Adrenal gland (tissue), 12 donors: ENCODE data around the gene FAM234A. TPM values are rescaled to one million over a fixed set of nuclear protein-coding genes. Genes with fewer than 3 reads are reported as not detected.

Experiments used
- DNase-seq, 7 donors: peaks; one replicate each; pipeline ENCODE4 v3.0.0-alpha.2; 2019 to 2020
- H3K27ac ChIP-seq, 5 donors: fragments of 200-600 bp; sonication (generic) in 4 of 5; 1 replicate in 3 of 5; 2 replicates in 2 of 5; pipeline versions ENCODE4 v1.5.1 to v1.8.0; 2016 to 2020; ENCODE audit warnings: mild to moderate bottlenecking in 1 of 5
- H3K27me3 ChIP-seq: fragments of 200-600 bp; 2 replicates; pipeline ENCODE4 v1.8.0; 2021
- H3K36me3 ChIP-seq, 2 donors: fragments of 200-600 bp; replicated peaks in 1 of 2; 1 replicate in 1 of 2; 2 replicates in 1 of 2; pipeline versions ENCODE4 v1.5.1 to v1.8.0; 2018 to 2022
- H3K4me1 ChIP-seq, 2 donors: fragments of 200-600 bp; replicated peaks in 1 of 2; 1 replicate in 1 of 2; 2 replicates in 1 of 2; pipeline versions ENCODE4 v1.5.1 to v1.8.0; 2018 to 2021
- H3K4me3 ChIP-seq, 4 donors: fragments of 200-600 bp; sonication (generic) in 3 of 4; one replicate each; pipeline ENCODE4 v1.5.1; 2016 to 2018
- H3K9me3 ChIP-seq, 3 donors: fragments of 200-600 bp; sonication (generic) in 1 of 3; replicated peaks in 1 of 3; 1 replicate in 2 of 3; 2 replicates in 1 of 3; pipeline versions ENCODE4 v1.5.1 to v1.8.0; 2016 to 2021
- CTCF ChIP-seq, 6 experiments: fragments of 450-650 bp in 4 of 6; fragments of 200-600 bp in 2 of 6; sonication (generic) in 1 of 6; IDR thresholded peaks; 1 replicate in 5 of 6; 2 replicates in 1 of 6; pipeline versions ENCODE4 v1.5.1 to v1.8.0; 2016 to 2021; ENCODE audit warnings: antibody characterized with exemption in 6 of 6, mild to moderate bottlenecking in 2 of 6, moderate library complexity in 1 of 6
- POLR2A ChIP-seq, 2 donors: fragments of 450-650 bp; IDR thresholded peaks; one replicate each; pipeline ENCODE4 v1.6.1; 2017; ENCODE audit warnings: antibody characterized with exemption in 2 of 2, mild to moderate bottlenecking in 2 of 2, moderate library complexity in 1 of 2
- WGBS, 4 donors: extraction: QIAGEN DNeasy Blood & Tissue Kit in 2 of 4; methylation state at CpG; one replicate each; pipeline versions ENCODE4 v1.1.5 to v1.1.7; 2013 to 2017; 5-methylcytosine and 5-hydroxymethylcytosine counted together
- intact Hi-C, 2 donors: fragments of 100-400 bp; cut with DNase I; formaldehyde crosslinking; loops; one replicate each; pipeline versions ENCODE4 v1.14.1 to v1.15.0; 2022 to 2023
- polyA plus RNA-seq, 3 donors: library from polyadenylated mRNA; stranded (reverse); fragments of 200-250 nt in 2 of 3; fragments of 350-450 nt in 1 of 3; fragmentation: Illumina TruSeq in 1 of 3; extraction: RNeasy Lipid Tissue Mini Kit (QIAGEN cat#74804) in 1 of 3; gene quantifications; one replicate each; pipeline ENCODE4 v1.2.3, GENCODE V29; 2013 to 2014
- total RNA-seq, 9 donors: library from RNA; depleted of rRNA in 4 of 9; stranded (reverse); fragments of >200 nt in 4 of 9; fragments of 120-200 nt in 1 of 9; fragmentation: NEBNext Ultra II Directional in 1 of 9; extraction: Animal tissue kit (Norgen Biotek cat#: 25700) in 1 of 9; gene quantifications; one replicate each; pipeline versions ENCODE4 v1.1.0 to v1.2.4, GENCODE V29; 2013 to 2023
- donor health status: healthy with polysubstance abuse.
- donor health status: Bipolar disorder and iron deficiency.
- donor health status: DM: yes; HTN: yes; CAD: no.
- donor health status: DM: no; HTN: no; CAD: no.
- donor health status: DM: no; HTN: no; CAD: no.
- donor health status: DM: yes; HTN: yes; CAD: no.

The FAM234A gene
- total and polyA plus RNA-seq, 12 donors = 60.2 to 207 (median 97.8) TPM

DNA sequence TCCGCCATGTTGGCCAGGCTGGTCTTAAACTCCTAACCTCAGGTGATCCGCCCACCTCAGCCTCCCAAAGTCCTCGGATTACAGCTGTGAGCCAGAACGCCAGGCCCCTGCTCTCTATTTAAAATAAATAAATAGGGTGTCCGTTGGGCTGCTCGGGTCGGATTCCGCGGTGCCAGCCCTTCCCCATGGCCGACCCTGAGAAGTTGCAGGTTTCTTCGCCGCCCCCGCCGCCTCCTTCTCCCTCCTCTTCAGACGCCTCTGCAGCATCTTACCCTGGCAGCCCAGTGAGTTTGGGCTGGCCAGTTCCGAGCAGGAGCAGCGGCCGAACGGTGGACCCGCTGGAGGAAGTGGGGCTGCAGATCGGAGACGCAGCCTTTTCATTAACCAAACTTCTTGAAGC is 3.7 kb upstream of the FAM234A start:
- TF ChIP-seq POLR2A (IDR thresholded peaks at IDR 0.05) (no peak), CTCF (IDR thresholded peaks at IDR 0.05) (no peak)
- Histone ChIP-seq H3K4me1 (peaks cover 17 to 21% of the 10 kb centered on the region in 2 donors), H3K36me3 (peaks cover 0 to 14% of the 10 kb centered on the region in 2 donors), H3K9me3 (no peaks in the 10 kb centered on the region), H3K4me3 (no peak overlapping the region), H3K27ac (no peak overlapping the region), H3K27me3 (no peaks in the 10 kb centered on the region)
- DNase-seq = no peak
- intact Hi-C loops = loop anchor here (10.0 kb wide), 1 partner anchor 124 kb away; the partner anchor contains the start of gene AXIN1 (in 2 of the 2)
- WGBS, 4 donors = 74 to 83% (median 82%) methylated on average over 17 to 22 of the region's 22 CpGs

DNA sequence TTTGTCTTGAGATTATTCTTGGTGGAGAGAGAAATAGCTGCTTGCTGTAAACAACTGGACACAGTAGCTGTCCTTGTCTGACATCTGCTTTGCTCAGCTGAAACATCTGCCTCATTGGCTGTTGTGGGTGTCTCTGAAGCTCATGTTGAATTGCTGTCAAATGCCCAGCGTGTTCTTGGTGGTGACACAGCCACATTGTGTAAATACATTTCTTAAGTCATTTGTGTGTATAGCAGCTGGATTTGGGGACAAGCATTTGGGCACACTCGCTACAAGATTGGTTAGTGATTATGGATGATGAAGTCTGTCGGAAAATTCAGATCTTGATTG is 5.3 kb downstream of the FAM234A start:
- Histone ChIP-seq H3K4me1 (peaks cover 4 to 6% of the 10 kb centered on the region in 2 donors), H3K27me3 (no peaks in the 10 kb centered on the region), H3K27ac (peak overlapping the region in 1 of 5 donors; percentile 6), H3K4me3 (no peak overlapping the region), H3K9me3 (no peaks in the 10 kb centered on the region), H3K36me3 (no peaks in the 10 kb centered on the region)
- TF ChIP-seq POLR2A (IDR thresholded peaks at IDR 0.05) = no peak
- TF ChIP-seq CTCF (IDR thresholded peaks at IDR 0.05) = no peak
- intact Hi-C loops = loop anchor here (10.0 kb wide), 1 partner anchor 115 kb away; the partner anchor contains the start of gene AXIN1 (in 2 of the 2)
- WGBS, 4 donors = 70 to 80% (median 71%) methylated on average over 3 of the region's 3 CpGs
- peak in 1 of 7 donors; percentile 32 for DNase-seq

- Histone ChIP-seq H3K27me3 (no peaks in the 10 kb centered on the region), H3K27ac (no peak overlapping the region), H3K9me3 (no peaks in the 10 kb centered on the region), H3K4me3 (no peak overlapping the region), H3K36me3 (no peaks in the 10 kb centered on the region), H3K4me1 (peaks cover 3 to 4% of the 10 kb centered on the region in 2 donors)
- TF ChIP-seq CTCF (IDR thresholded peaks at IDR 0.05) = no peak
- no peak for TF ChIP-seq POLR2A (IDR thresholded peaks at IDR 0.05)
- 91 to 94% (median 93%) methylated on average over 8 of the region's 8 CpGs for WGBS, 4 donors
- intact Hi-C loops = no loop called here
- no peak for DNase-seq
Observed at GRCh38 chr16:240559-240958, 5.9 kb downstream of the FAM234A start.

DNA sequence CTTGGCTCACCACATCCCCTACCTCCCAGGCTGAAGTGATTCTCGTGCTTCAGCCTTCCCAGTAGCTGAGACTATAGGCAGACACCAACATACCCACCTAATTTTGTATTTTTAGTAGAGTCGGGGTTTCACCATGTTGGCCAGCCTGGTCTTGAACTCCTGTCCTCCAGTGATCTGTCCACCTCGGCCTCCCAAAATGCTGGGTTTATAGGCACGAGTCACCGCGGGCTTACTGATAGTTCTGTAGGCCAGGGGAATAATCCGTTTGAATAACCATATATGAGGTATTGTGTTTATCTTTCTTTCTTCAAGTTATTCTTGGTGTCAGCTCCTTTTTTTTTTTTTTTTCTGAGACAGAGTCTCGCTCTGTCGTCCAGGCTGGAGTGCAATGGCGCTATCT is 7.7 kb downstream of the FAM234A start:
- H3K36me3 ChIP-seq = no peaks in the 10 kb centered on the region
- no peak overlapping the region for H3K4me3 ChIP-seq
- no peaks in the 10 kb centered on the region for H3K4me1 ChIP-seq
- no peaks in the 10 kb centered on the region for H3K27me3 ChIP-seq
- H3K9me3 ChIP-seq = no peaks in the 10 kb centered on the region
- TF ChIP-seq CTCF (IDR thresholded peaks at IDR 0.05) (no peak), POLR2A (IDR thresholded peaks at IDR 0.05) (no peak)
- H3K27ac ChIP-seq = no peak overlapping the region
- 84 to 92% (median 89%) methylated on average over 10 of the region's 10 CpGs for WGBS, 4 donors
- no peak for DNase-seq
- intact Hi-C loops = no loop called here
